Mucosa of stomach (tissue), 1 donor: ENCODE measurements around the gene ITSN2.

ENCODE experiments used
- H3K27me3 ChIP-seq: one replicate; pipeline ENCODE4 v1.7.0; 2013; ENCODE audit warnings: mild to moderate bottlenecking, low read length; ENCODE audit not compliant: control insufficient read depth, insufficient read depth
- H3K36me3 ChIP-seq: one replicate; pipeline ENCODE4 v1.7.0; 2013; ENCODE audit warnings: low read length; ENCODE audit not compliant: control insufficient read depth, insufficient read depth
- H3K4me1 ChIP-seq: one replicate; pipeline ENCODE4 v1.7.0; 2013; ENCODE audit warnings: mild to moderate bottlenecking, low read length; ENCODE audit not compliant: control insufficient read depth, insufficient read depth
- H3K4me3 ChIP-seq: one replicate; pipeline ENCODE4 v1.7.0; 2013; ENCODE audit warnings: low read length
- H3K9ac ChIP-seq: one replicate; pipeline ENCODE4 v1.7.0; 2013; ENCODE audit warnings: mild to moderate bottlenecking, low read length, moderate library complexity
- H3K9me3 ChIP-seq: one replicate; pipeline ENCODE4 v1.7.0; 2013; ENCODE audit warnings: mild to moderate bottlenecking, low read length, moderate library complexity; ENCODE audit not compliant: control insufficient read depth
- donor health status: Pancreatic carcinoma.

Gene ITSN2

DNA sequence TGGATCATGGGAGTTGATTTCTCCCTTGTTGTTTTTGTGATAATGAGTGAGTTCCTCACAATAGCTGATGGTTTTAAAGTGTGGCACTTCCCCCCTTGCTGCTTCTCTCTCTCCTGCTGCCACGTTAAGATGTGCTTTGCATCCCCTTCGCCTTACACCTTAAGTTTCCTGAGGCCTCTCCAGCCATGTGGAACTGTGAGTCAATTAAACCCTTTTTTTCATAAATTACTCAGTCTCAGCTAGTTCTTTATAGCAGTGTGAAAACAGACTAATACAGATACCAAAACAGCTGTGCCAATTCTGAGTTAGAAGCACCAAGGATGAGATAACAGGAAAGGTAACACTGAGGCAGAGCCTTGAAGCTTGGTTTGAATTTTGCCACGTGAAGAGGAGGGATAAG lies 44.7 kb downstream of the ITSN2 start:
- Histone ChIP-seq H3K36me3 (no peaks in the 10 kb centered on the region), H3K9me3 (no peaks in the 10 kb centered on the region), H3K4me3 (no peak overlapping the region), H3K4me1 (no peaks in the 10 kb centered on the region), H3K27me3 (no peaks in the 10 kb centered on the region), H3K9ac (no peak overlapping the region)

DNA sequence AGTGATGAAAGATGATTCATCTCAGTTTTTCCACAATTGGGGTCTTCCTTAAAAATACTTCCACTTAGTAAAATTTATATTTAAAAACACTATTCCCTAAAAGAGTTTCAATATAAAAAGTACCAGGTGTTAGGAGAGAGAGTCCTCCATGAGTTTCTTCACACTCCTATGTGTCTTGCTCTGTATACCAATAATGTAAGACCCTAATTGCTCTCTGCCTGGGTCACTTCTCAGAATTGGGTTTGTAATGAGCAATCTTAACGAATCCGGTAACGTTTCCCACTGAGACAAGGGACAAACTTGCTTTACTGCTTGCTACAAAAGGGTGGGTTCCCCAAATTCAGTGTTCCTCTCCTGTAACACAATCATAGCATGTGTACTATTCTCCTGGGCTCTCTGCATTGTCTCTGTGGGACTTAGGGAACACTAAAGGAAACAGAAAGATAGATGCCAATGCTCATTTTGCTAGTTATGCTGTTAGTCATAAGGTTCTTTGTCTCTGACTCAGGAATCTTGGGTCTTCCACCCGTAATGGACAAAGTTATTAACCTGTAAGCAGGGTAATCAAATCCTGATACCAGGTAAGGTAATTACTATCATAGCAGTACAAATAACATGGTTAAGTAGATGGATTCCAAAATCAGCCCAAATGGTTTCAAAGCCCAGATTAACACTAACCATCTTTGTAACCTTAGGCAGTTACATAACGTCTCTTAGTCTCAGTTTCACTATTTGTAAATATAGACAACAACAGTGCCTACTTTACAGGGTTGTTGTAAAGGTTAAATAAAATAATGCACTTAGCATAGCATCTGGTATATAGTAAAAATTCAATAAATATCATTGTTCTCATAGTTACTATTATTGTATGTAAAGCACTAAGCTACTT lies 46.3 kb downstream of the ITSN2 start:
- Histone ChIP-seq H3K27me3 (no peaks in the 10 kb centered on the region), H3K36me3 (peaks cover 6% of the 10 kb centered on the region), H3K4me1 (no peaks in the 10 kb centered on the region), H3K9me3 (no peaks in the 10 kb centered on the region), H3K9ac (no peak overlapping the region), H3K4me3 (no peak overlapping the region)

DNA sequence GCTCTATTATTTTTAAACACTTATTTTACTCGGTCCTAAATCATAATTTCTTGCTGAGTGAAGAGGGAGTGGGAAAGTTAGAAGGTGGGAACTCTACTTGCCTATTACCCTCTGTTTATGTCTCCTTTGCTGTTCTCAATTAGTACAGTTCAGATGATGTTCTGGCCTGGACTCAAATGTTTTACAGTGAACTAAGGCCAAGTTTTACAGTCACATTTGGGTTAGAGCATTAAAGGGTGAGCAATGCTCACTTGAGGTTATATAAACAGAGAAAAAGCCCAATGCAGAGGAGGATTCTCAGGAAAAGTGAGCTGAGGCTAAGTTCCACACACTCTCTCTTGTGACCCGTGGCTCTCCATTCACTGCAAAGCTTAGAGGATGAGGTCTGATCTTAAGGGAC lies 52.4 kb downstream of the ITSN2 start:
- Histone ChIP-seq H3K27me3 (no peaks in the 10 kb centered on the region), H3K9me3 (no peaks in the 10 kb centered on the region), H3K36me3 (peaks cover 8% of the 10 kb centered on the region), H3K4me1 (no peaks in the 10 kb centered on the region), H3K9ac (no peak overlapping the region), H3K4me3 (no peak overlapping the region)

DNA sequence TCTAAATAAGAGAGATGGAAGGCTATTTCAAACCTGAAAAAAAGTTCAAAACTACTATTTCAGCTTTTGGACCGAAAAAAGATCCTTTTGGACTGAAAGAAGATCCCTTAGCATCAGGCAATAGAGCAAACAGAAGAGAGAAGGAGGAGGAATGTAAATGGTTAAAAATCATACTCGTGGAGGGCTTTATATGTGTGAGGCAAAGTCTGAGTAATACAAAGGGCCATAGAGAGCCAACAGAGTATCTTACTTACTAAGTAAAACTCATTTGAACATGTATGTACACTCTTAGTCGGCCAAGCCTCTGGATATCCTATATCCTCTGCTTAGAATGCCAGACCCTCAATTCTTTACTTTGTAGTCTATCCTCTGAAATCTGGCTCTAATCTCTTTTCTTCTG lies 55.7 kb downstream of the ITSN2 start:
- no peak overlapping the region for H3K4me3 ChIP-seq
- H3K4me1 ChIP-seq = no peaks in the 10 kb centered on the region
- peaks cover 8% of the 10 kb centered on the region for H3K36me3 ChIP-seq
- H3K9me3 ChIP-seq = no peaks in the 10 kb centered on the region
- H3K27me3 ChIP-seq = no peaks in the 10 kb centered on the region
- H3K9ac ChIP-seq = no peak overlapping the region

DNA sequence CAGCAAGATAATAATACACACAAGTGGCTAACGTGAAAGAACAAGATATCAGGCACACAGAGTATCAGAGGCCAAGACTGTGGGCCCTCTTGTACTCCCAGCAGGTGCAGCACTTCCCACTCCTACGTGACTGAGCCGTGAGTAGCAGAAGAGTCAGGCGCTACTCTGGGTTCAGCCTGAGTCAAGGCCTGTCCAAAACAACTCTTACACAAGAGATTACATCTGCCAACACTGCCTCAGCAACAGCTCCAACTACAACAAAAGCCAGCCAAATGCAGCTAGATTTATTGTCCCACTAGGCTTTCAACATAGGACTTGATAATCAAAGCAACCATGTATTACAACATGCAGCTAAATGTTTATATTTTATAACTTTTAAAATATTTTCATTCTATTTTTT lies 56.2 kb downstream of the ITSN2 start:
- H3K9ac ChIP-seq = no peak overlapping the region
- H3K36me3 ChIP-seq = peaks cover 3% of the 10 kb centered on the region

DNA sequence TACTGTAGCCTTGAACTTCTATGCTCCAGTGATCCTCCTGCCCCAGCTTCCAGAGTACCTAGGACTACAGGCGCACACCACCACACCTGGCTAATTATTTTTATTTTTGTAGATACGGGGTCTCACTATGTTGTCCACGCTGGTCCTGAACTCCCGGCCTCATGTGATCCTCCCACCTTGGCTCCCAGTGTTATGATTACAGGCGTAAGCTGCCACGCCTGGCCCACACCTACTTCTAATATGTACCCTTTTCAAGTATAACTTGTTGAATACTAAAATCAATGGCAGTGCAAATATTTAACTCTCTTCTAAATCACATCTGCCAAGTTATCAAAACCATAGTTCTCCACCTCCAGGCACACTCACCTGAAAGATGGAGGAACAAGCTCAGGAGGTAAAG lies 58.7 kb downstream of the ITSN2 start:
- H3K9me3 ChIP-seq = no peaks in the 10 kb centered on the region
- no peak overlapping the region for H3K9ac ChIP-seq
- no peak overlapping the region for H3K4me3 ChIP-seq
- no peaks in the 10 kb centered on the region for H3K27me3 ChIP-seq
- no peaks in the 10 kb centered on the region for H3K36me3 ChIP-seq
- no peaks in the 10 kb centered on the region for H3K4me1 ChIP-seq

More for the DNA sequence above, 56.2 kb downstream of the ITSN2 start:
- Histone ChIP-seq H3K9me3 (no peaks in the 10 kb centered on the region), H3K27me3 (no peaks in the 10 kb centered on the region), H3K4me3 (no peak overlapping the region), H3K4me1 (no peaks in the 10 kb centered on the region)

DNA sequence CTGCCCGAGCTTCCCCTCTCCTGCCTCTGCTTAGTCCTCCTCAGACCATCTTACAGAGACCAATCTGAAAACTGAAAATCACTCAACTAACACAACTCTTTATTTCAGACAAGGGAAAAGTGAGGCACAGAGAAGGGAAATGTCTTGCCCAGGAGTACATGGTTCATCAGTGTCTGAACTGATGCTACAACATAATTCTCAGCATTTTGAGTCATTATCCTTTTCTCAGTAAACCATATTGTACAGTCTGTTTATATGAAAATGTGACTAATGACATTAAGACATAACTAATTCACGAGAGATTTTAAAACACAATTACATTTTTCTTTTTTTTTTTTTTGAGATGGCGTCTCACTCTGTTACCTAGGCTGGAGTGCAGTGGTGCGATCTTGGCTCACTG lies 62.7 kb downstream of the ITSN2 start:
- Histone ChIP-seq H3K9ac (no peak overlapping the region), H3K4me3 (no peak overlapping the region), H3K27me3 (no peaks in the 10 kb centered on the region), H3K9me3 (no peaks in the 10 kb centered on the region), H3K4me1 (no peaks in the 10 kb centered on the region), H3K36me3 (no peaks in the 10 kb centered on the region)

DNA sequence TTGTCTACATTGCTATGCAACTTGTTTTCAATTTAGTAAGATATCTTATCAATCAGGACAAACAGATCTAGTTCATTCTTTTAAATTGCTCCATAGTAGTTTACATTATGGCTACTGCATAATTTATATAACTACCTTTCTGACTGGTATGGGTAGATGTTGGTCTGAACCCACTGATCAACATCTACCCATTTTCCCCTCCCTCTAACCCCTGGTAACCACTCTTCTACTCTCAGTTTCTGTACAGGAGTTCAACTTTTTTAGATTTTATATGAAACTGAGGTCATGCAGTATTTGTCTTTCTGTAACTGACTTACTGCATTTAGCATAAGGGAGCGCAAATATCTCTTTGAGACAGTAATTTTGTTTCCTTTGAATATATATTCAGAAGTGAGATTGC lies 73.2 kb downstream of the ITSN2 start:
- H3K4me3 ChIP-seq = no peak overlapping the region
- no peaks in the 10 kb centered on the region for H3K27me3 ChIP-seq
- no peaks in the 10 kb centered on the region for H3K9me3 ChIP-seq
- peaks cover 3% of the 10 kb centered on the region for H3K36me3 ChIP-seq
- no peak overlapping the region for H3K9ac ChIP-seq
- H3K4me1 ChIP-seq = no peaks in the 10 kb centered on the region

DNA sequence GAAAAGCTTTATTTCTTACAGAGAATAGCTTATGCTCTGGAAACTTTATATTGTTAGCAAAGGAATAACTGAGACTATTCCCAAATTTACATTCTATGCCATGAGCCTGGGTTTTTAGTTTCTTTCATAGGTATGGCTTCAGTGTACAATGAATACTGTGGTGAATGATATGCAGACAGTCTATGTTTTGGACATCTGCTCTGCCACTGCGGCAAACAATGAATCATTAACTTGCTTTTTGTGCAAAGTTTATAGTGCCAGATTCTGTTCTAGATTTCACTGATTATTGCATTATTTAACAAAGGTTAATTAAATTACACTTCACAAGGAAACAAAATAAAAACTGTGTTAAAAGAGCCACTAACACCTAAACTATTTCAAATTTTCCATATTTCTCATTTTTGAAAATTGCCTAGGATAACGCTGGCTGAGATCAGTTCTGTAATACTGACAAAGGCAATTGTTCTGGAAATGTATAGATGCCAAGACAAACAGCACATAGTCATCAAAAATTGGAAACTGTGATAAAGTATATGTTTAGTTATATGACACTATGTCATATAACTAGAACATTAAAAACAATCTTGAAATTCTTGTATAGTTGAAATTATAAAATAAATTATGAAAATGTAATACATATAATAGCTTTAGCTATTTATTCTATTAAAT lies 74.7 kb downstream of the ITSN2 start:
- H3K4me3 ChIP-seq = no peak overlapping the region
- peaks cover 8% of the 10 kb centered on the region for H3K36me3 ChIP-seq
- no peaks in the 10 kb centered on the region for H3K4me1 ChIP-seq
- H3K27me3 ChIP-seq = no peaks in the 10 kb centered on the region
- no peaks in the 10 kb centered on the region for H3K9me3 ChIP-seq
- no peak overlapping the region for H3K9ac ChIP-seq

DNA sequence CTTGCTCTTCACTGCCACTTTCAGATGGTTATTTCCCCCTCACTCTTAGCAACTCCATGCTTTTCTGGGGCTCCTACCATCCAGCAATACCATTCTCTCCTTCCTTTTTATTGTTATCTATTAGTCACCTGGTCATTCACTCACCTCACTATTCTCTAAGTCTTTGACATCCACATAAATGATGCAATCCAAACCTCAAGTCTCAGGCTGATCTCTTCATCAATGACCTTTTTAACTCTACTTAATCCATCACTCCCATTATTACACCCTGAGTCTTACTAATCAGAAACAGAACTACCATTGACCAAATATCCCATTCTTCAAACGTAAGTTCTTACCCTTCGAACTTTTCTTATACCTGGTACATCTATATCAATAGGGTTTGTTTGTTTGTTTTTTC lies 79.7 kb downstream of the ITSN2 start:
- peaks cover 8% of the 10 kb centered on the region for H3K36me3 ChIP-seq
- H3K4me1 ChIP-seq = peaks cover 5% of the 10 kb centered on the region
- H3K27me3 ChIP-seq = no peaks in the 10 kb centered on the region
- H3K9me3 ChIP-seq = no peaks in the 10 kb centered on the region
- H3K9ac ChIP-seq = no peak overlapping the region
- no peak overlapping the region for H3K4me3 ChIP-seq

GRCh38 chr2:24280161-24280560 lies 80.2 kb downstream of the ITSN2 start:
- peaks cover 8% of the 10 kb centered on the region for H3K36me3 ChIP-seq
- H3K9me3 ChIP-seq = no peaks in the 10 kb centered on the region
- H3K27me3 ChIP-seq = no peaks in the 10 kb centered on the region

GRCh38 chr2:24276349-24276899 lies 83.9 kb downstream of the ITSN2 start:
- peaks cover 5% of the 10 kb centered on the region for H3K4me1 ChIP-seq
- H3K36me3 ChIP-seq = peaks cover 5% of the 10 kb centered on the region
- H3K9me3 ChIP-seq = no peaks in the 10 kb centered on the region
- no peak overlapping the region for H3K9ac ChIP-seq
- no peaks in the 10 kb centered on the region for H3K27me3 ChIP-seq
- no peak overlapping the region for H3K4me3 ChIP-seq

More at GRCh38 chr2:24280161-24280560, 80.2 kb downstream of the ITSN2 start:
- H3K4me3 ChIP-seq = no peak overlapping the region
- no peak overlapping the region for H3K9ac ChIP-seq
- peaks cover 5% of the 10 kb centered on the region for H3K4me1 ChIP-seq
